Erythroblast (primary cell): ENCODE results near the gene PNPLA7.
"Not testable (repeated sequence)": the region's sequence is repeated elsewhere in the genome, so short reads cannot be mapped to it uniquely, and the experiment has no call there.

ENCODE experiments used
- DNase-seq, 2 experiments: peaks; one replicate each; lab custom pipeline; 2025; lab: John Stamatoyannopoulos, UW
- GATA1 ChIP-seq: IDR thresholded peaks from 2 replicates; pipeline ENCODE4 v1.6.1; 2011; ENCODE audit warnings: low read depth, mild to moderate bottlenecking, control low read depth, low read length, moderate library complexity
- POLR2A ChIP-seq: IDR thresholded peaks from 2 replicates; pipeline ENCODE4 v1.6.1; 2011; ENCODE audit warnings: mild to moderate bottlenecking, low read length

The PNPLA7 gene

GRCh38 chr9:137550231-137550621 is at the start of gene PNPLA7:
Gene PNPLA7 (minus strand): TSS chr9:137550402. CDS start chr9:137550197, 205 bp downstream.
- DNase-seq = peak; percentile 75 to 76
- no peak for TF ChIP-seq GATA1
- TF ChIP-seq POLR2A = no peak

- no peak for DNase-seq
- TF ChIP-seq POLR2A (no peak), GATA1 (no peak)
Measured at GRCh38 chr9:137598943-137599342, 48.7 kb upstream of the PNPLA7 start.

GRCh38 chr9:137596577-137596976 is 46.4 kb upstream of the PNPLA7 start:
- DNase-seq = not testable (repeated sequence)

- no peak for DNase-seq
Measured at GRCh38 chr9:137593176-137593575, 43.0 kb upstream of the PNPLA7 start.

GRCh38 chr9:137592767-137593166 is 42.6 kb upstream of the PNPLA7 start:
- DNase-seq = no peak
- TF ChIP-seq GATA1 (no peak), POLR2A (no peak)

More at GRCh38 chr9:137593176-137593575, 43.0 kb upstream of the PNPLA7 start:
- TF ChIP-seq POLR2A = no peak
- no peak for TF ChIP-seq GATA1

GRCh38 chr9:137590469-137591383 is 40.5 kb upstream of the PNPLA7 start, which contains the start of gene ZMYND19:
Gene ZMYND19 (minus strand): TSS chr9:137590512. CDS start chr9:137590263, 249 bp downstream.
- DNase-seq = peak; percentile 92 to 97
- no peak for TF ChIP-seq GATA1
- peak; percentile 16 for TF ChIP-seq POLR2A

GRCh38 chr9:137590123-137590468 is 39.9 kb upstream of the PNPLA7 start:
- no peak for TF ChIP-seq GATA1
- no peak for DNase-seq

- TF ChIP-seq GATA1 = no peak
- no peak for TF ChIP-seq POLR2A
- DNase-seq = peak; percentile 52 to 65
Measured at GRCh38 chr9:137589441-137590122, 39.4 kb upstream of the PNPLA7 start.

GRCh38 chr9:137588891-137589290 is 38.7 kb upstream of the PNPLA7 start:
- TF ChIP-seq POLR2A = no peak
- no peak for TF ChIP-seq GATA1
- DNase-seq = no peak

GRCh38 chr9:137588311-137588710 is 38.1 kb upstream of the PNPLA7 start:
- TF ChIP-seq GATA1 (no peak), POLR2A (no peak)
- DNase-seq = no peak

- DNase-seq = no peak
- TF ChIP-seq POLR2A (no peak), GATA1 (no peak)
Measured at GRCh38 chr9:137586854-137587253, 36.7 kb upstream of the PNPLA7 start.

- no peak for DNase-seq
- TF ChIP-seq POLR2A (no peak), GATA1 (no peak)
Measured at GRCh38 chr9:137583957-137584356, 33.8 kb upstream of the PNPLA7 start.

GRCh38 chr9:137583347-137583746 is 33.1 kb upstream of the PNPLA7 start:
- no peak for TF ChIP-seq GATA1
- DNase-seq = no peak

GRCh38 chr9:137582286-137582860 is 32.2 kb upstream of the PNPLA7 start:
- peak; percentile 29 to 45 for DNase-seq
- TF ChIP-seq GATA1 = no peak
- TF ChIP-seq POLR2A = no peak

- TF ChIP-seq GATA1 = no peak
- no peak for TF ChIP-seq POLR2A
- no peak for DNase-seq
Measured at GRCh38 chr9:137581361-137582285, 31.4 kb upstream of the PNPLA7 start.
